GM18511 (cell line): ENCODE results near the gene ZNF688.
"Not testable (repeated sequence)": the region's sequence is repeated elsewhere in the genome, so short reads cannot be mapped to it uniquely, and the experiment has no call there.

Experiments
- ATAC-seq: cut with Tn5 transposase; IDR thresholded peaks from one replicate; pipeline ENCODE4 v1.9.1; 2021; ENCODE audit warnings: mild to moderate bottlenecking, moderate library complexity; ENCODE audit not compliant: unreplicated experiment

The ZNF688 gene

GRCh38 chr16:30557957-30558788, 13.3 kb downstream of the ZNF688 start, which contains the start of gene ZNF764:
TSS of gene ZNF764 (minus strand) at chr16:30558374. CDS start at chr16:30558182, 192 bp downstream.
- peak; percentile 93 for ATAC-seq

DNA sequence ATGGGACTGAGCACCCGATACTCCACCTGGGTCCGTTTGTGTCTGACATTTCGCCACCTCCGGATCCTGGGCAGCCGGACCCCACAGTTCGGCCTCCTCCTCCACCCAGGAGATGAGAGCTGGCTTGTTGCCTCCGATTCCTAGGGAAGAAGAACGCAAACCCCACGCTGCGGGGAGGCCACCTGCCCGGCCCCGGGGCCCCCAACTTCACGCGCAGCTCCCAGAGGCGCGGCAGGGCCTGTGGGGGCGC, 13.9 kb downstream of the ZNF688 start:
- ATAC-seq = peak; percentile 14

DNA sequence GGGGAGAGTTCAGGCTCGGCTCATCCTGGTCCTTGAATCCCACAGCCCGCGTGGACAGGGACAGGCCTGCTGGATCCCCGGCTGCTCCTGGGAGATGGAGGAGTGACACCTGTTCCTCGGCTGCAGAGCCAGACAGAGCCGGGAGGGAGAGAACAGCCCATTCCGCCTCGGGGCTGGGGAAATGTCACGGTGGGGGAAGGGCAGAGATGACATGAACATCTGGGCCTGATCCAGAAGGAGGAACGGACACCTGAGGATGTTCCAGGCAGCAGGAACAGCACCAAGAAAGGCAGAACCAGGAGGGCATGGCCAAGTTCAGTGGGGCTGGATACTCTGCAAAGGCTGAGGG, 15.4 kb downstream of the ZNF688 start:
- no peak for ATAC-seq

DNA sequence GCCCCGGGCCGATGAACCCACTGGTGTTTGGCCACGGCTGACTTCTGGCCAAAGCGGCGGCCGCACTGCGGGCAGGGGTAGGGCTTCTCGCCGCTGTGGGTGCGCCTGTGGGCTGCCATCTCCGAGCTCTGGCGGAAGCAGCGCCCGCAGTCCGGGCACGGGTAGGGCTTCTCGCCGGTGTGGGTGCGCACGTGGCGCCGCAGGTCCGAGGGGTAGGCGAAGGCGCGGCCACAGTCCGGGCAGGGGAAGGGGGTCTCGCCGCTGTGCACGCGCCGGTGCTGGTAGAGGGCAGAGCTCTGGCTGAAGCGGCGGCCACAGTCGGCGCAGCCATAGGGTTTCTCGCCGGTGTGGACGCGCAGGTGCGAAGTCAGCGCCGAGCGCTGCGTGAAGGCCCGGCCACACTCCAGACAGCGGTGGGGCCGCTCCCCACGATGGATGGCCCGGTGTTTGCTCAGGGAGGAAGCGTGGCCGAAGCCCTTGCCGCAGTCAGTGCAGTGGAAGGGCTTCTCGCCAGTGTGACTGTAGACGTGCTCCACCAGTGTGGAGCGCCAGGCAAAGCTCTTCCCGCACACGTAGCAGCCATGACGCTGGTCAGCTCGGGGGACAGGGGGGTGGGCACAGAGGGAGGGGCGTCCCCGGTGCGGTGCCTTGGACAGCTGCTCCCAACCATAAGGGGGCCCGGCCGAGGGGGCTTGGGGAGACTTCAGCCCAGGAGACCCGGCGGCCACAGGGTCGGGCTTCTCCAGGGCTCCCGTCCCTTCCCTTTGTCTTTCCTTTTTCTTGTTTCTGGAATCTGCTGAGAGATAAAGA, 16.0 kb downstream of the ZNF688 start:
- no peak for ATAC-seq

GRCh38 chr16:30554557-30555314, 16.8 kb downstream of the ZNF688 start:
- no peak for ATAC-seq

DNA sequence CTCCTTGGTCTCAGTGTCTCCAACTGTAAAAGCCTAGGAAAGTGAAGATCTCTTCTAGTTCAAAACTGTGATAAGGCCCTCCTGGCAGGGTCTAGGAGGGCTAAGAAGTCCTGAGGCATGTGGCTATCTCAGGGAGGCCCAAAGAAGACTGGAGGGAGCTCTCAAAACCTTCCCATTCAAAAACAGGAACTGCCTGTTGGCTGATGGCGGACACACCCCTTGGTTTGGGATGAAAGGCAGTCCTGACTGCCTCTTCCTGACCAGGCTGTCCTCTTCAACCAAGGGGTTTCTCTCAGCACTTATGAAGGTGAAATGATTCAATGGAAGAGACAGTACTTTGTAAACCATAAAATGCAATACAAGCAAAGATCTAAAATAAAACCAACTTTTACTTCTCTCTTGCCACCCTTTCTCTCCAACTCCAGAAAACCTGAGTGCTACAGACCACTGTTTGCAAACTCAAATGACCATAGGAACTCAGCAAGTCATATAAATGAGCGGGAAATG, 18.1 kb downstream of the ZNF688 start:
- ATAC-seq = no peak

DNA sequence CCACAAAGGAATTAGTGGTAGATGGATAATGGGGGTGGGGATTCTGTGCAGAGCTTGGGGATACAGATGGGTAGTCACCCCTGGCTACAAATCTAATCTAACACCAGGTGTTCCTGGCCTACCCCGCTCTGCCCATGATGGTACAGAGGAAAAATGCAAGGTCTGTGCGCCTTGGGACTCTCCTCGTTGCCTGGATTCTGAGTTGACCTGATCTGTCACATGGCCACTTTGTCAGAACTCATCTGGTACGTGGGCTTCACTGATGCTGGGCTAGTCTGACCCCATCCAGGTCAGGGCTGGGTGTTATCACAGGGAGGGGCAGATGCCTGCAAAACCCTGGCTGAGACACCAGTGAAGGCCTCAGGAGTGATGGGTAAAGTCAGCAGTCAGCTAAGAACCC, 18.6 kb downstream of the ZNF688 start:
- ATAC-seq = no peak

- ATAC-seq = no peak
Observed at GRCh38 chr16:30551781-30552180, 19.7 kb downstream of the ZNF688 start.

DNA sequence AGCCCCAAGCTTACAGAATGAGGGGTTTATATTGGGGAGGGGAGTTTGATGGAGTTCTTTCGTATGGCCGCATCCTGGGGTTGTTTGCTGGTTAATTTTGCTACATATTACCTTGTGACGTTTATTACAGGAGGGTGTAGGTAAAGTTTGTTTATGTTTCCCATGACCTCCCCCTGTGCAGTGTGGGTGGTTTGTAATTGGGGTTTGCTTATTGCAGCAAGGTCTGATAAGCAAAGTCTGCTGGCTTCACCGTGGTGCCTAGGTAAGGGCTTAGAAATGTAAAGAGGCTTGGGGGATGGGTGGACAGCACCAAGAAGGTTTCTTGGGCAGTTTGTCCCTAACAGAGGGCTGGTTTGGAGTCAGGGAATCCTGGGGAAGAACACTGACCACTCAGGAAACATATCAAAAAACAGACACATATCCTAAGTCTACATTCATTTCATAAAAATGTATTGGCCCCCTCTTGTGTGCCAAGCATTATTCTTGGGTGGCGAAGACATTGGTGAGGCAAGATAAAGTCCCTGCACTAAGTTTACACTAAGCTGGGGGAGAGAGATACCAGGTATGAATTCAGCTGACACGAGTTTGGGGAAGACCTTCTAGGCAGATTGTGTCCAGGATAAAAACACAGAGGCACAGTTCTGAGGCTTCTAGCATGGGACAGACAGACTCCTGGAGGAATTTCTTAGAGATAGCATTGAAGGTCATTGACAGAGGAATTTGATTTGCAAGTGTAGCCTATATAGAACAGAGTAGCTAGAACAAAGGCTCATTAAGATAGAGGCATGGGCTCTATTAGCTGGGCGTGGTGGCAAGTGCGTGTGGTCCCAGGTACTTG, 22.9 kb downstream of the ZNF688 start:
- ATAC-seq = no peak

- no peak for ATAC-seq
Observed at GRCh38 chr16:30546115-30546514, 25.4 kb downstream of the ZNF688 start.

GRCh38 chr16:30543067-30543466, 28.4 kb downstream of the ZNF688 start:
- no peak for ATAC-seq

- ATAC-seq = no peak
Observed at GRCh38 chr16:30541502-30542329, 29.8 kb downstream of the ZNF688 start.

DNA sequence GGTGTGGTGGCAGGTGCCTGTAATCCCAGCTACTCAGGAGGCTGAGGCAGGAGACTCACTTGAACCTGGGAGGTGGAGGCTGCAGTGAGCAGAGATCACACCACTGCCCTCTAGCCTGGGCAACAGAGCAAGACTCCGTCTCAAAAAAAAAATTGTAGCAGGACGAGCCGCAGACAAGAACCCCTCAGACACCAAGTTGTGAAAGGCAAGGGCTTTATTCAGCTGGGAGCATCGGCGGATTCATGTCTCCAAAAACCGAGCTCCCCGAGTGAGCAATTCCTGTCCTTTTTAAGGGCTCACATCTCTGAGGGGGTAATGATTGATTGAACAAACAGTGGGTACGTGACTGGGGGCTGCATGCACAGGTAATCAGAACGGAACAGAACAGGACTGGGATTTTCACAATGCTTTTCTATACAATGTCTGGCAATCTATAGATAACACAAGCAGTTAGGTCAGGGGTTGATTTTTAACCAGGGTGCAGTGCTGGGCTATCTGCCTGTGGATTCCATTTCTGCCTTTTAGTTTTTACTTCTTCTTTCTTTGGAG, 30.5 kb downstream of the ZNF688 start:
- not testable (repeated sequence) for ATAC-seq

DNA sequence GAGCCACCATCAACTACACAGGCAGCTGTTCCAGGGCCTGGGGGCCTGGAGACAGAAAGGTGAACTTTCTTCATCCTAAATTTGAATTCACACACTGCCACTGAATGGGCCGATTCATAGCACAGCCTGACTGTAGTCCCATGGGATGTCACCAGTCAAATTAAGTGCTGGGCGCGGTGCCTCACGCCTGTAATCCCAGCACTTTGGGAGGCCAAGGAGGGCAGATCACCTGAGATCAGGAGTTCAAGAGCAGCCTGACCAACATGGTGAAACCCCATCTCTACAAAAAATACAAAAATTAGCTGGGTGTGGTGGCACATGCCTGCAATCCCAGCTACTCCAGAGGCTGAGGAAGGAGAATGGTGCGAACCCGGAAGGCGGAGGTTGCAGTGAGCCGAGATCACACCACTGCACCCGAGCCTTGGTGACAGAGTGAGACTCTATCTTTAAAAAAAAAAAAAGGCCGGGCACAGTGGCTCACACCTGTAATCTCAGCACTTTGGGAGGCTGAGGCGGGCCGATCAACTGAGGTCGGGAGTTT, 31.5 kb downstream of the ZNF688 start:
- ATAC-seq = not testable (repeated sequence)

- ATAC-seq = no peak
Observed at GRCh38 chr16:30539000-30539964, 32.2 kb downstream of the ZNF688 start.

DNA sequence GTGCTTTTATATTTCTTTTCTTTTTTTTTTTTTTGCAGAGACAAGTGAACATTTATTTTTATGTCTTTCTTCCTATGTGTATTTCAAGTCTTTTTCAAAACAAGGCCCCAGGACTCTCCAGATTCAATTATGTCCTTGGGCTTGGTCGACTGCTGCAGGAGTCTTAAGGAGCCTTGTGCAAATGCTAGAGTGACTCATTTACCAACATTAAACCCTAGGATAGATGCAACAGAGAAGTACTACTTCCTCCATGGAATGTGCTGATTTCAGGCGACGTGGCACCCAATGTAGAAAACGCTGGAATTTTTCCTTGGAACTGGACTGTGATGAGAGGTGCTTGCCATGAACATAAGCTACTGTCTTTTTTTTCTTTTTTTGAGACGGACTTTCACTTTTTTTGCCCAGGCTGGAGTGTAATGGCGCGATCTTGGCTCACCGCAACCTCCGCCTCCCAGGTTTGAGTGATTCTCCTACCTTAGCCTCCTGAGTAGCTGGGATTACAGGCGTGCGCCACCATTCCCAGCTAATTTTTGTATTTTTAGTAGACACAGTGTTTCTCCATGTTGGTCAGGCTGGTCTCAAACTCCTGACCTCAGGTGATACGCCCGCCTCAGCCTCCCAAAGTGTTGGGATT, 35.0 kb downstream of the ZNF688 start:
- not testable (repeated sequence) for ATAC-seq

DNA sequence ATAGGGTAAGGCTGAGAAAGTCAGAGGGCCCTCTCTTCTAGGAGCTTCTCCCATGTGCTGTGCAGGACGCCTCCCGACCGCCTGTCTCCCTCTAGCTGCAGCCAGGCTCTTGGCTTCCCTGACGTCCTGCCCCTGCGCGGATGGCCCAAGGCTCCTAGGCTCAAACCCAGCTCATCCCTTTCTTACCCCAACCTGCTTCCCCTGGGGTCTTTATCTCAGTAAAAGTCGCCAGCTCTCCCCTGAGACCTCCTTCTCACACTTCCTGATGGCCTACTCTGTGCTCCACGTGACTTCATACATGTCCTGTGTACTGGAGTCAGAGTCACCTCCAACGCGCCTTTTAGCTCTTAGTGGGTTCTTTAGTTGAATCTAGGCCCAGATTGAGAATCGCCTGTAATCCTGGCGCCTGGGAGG, 35.7 kb downstream of the ZNF688 start:
- peak; percentile 47 for ATAC-seq
